SH-SY5Y (cell line): ENCODE data around the gene RYR3.

ENCODE experiments used
- GATA2 ChIP-seq: IDR thresholded peaks from 2 replicates; pipeline ENCODE4 v1.6.1; 2011; ENCODE audit warnings: mild to moderate bottlenecking, low read depth, low read length
- GATA3 ChIP-seq: IDR thresholded peaks from 2 replicates; pipeline ENCODE4 v1.6.1; 2011; ENCODE audit warnings: low read depth, mild to moderate bottlenecking, low read length, moderate library complexity

DNA sequence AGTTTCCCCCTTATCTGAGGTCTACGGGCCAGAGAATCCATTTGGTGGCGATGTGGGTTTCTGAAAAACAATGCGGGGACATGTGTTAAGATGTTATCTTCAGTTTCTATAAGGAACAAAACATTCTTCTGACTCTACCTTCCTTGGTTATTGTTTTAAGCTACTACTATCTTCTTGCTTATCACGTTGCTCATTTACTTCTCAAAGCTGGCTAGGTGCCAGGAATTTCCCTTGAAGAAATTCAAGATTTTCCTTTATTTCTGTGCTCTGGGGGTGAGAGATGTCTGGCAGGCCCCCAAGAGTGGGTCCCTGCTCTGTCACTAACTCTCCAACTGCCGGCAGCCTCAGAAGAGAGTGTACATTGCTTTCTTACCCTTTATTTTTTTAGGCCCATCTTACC, 119.8 kb downstream of the RYR3 start:
- TF ChIP-seq GATA2 (no peak), GATA3 (no peak)
